D721Med (cell line): ENCODE measurements around the gene ZNF385B.

Source experiments
- DNase-seq: peaks from one replicate; pipeline ENCODE4 v3.0.0; 2011; ENCODE audit warnings: low spot score; ENCODE audit not compliant: insufficient read length
- FAIRE-seq: peaks from 2 replicates; lab custom pipeline; 2011; peaks lifted over from hg19 to GRCh38; lab: Jason Lieb, UNC
- CTCF ChIP-seq: IDR thresholded peaks from 2 replicates; pipeline ENCODE4 v1.5.1; 2012; ENCODE audit warnings: mild to moderate bottlenecking, control low read depth; ENCODE audit not compliant: insufficient read depth; ENCODE audit errors: missing control alignments

The ZNF385B gene

GRCh38 chr2:179539124-179539511, 322.3 kb downstream of the ZNF385B start:
- no peak for TF ChIP-seq CTCF
- FAIRE-seq (no peak), DNase-seq (no peak)

- FAIRE-seq (no peak), DNase-seq (no peak)
- no peak for TF ChIP-seq CTCF
Measured at GRCh38 chr2:179538406-179539123, 322.8 kb downstream of the ZNF385B start.

- FAIRE-seq (no peak), DNase-seq (no peak)
- TF ChIP-seq CTCF = no peak
Measured at GRCh38 chr2:179536185-179536584, 325.2 kb downstream of the ZNF385B start.

GRCh38 chr2:179533875-179534274, 327.5 kb downstream of the ZNF385B start:
- no peak for TF ChIP-seq CTCF
- DNase-seq (no peak), FAIRE-seq (peak; percentile 29)

GRCh38 chr2:179532863-179533278, 328.5 kb downstream of the ZNF385B start:
- no peak for TF ChIP-seq CTCF
- FAIRE-seq (no peak), DNase-seq (no peak)

GRCh38 chr2:179528576-179529069, 332.8 kb downstream of the ZNF385B start:
- no peak for DNase-seq
- FAIRE-seq = no peak
- no peak for TF ChIP-seq CTCF

GRCh38 chr2:179525340-179525739, 336.1 kb downstream of the ZNF385B start:
- FAIRE-seq = no peak
- no peak for DNase-seq
- TF ChIP-seq CTCF = no peak
